ENCODE data around the gene ABHD12.
A peak's percentile ranks its signal among the peaks of the same experiment; 100 is the strongest.

The ABHD12 gene

GRCh38 chr20:25283221-25283951, 107.2 kb downstream of the ABHD12 start:
- TF ChIP-seq CTCF (IDR thresholded peaks at IDR 0.05; ENCODE audit: low read length) = no peak
- no peak for TF ChIP-seq EZH2 (IDR thresholded peaks at IDR 0.05; ENCODE audit: borderline replicate concordance, low read length)
- Histone ChIP-seq H3K9ac (ENCODE audit: low read length) (no peak overlapping the region), H2AFZ (ENCODE audit: low read length) (no peak overlapping the region), H3K36me3 (ENCODE audit: insufficient read depth, low read length) (peaks cover 63% of the 10 kb centered on the region), H3K9me2 (ENCODE audit: low read depth, low read length) (no peaks in the 10 kb centered on the region), H4K20me1 (ENCODE audit: insufficient read depth, low read length) (no peaks in the 10 kb centered on the region), H3K4me3 (ENCODE audit: low read depth, low read length, poor library complexity, severe bottlenecking) (no peak overlapping the region), H3K27ac (ENCODE audit: low read depth, low read length, poor library complexity, severe bottlenecking) (no peak overlapping the region), H3K4me1 (ENCODE audit: insufficient read depth, low read length, severe bottlenecking) (peaks cover 35% of the 10 kb centered on the region), H3K9me3 (ENCODE audit: low read length) (no peaks in the 10 kb centered on the region), H3F3A (ENCODE audit: insufficient read depth, low read length) (no peaks in the 10 kb centered on the region), H3K79me2 (ENCODE audit: insufficient read depth, low read length) (no peaks in the 10 kb centered on the region), H3K4me2 (ENCODE audit: low read length) (no peak overlapping the region), H3K27me3 (ENCODE audit: insufficient read depth, low read length) (no peaks in the 10 kb centered on the region)

- no peak overlapping the region for H3K4me3 ChIP-seq (ENCODE audit: low read depth, low read length, poor library complexity, severe bottlenecking)
- H4K20me1 ChIP-seq (ENCODE audit: insufficient read depth, low read length) = no peaks in the 10 kb centered on the region
- peak overlapping the region; percentile 83 for H3K27ac ChIP-seq (ENCODE audit: low read depth, low read length, poor library complexity, severe bottlenecking)
- H3K9me3 ChIP-seq (ENCODE audit: low read length) = no peaks in the 10 kb centered on the region
- peaks cover 35% of the 10 kb centered on the region for H3K4me1 ChIP-seq (ENCODE audit: insufficient read depth, low read length, severe bottlenecking)
- H3K36me3 ChIP-seq (ENCODE audit: insufficient read depth, low read length) = peaks cover 61% of the 10 kb centered on the region
- no peak overlapping the region for H3K4me2 ChIP-seq (ENCODE audit: low read length)
- H3K27me3 ChIP-seq (ENCODE audit: insufficient read depth, low read length) = no peaks in the 10 kb centered on the region
- no peaks in the 10 kb centered on the region for H3F3A ChIP-seq (ENCODE audit: insufficient read depth, low read length)
- H3K79me2 ChIP-seq (ENCODE audit: insufficient read depth, low read length) = no peaks in the 10 kb centered on the region
- H2AFZ ChIP-seq (ENCODE audit: low read length) = no peak overlapping the region
- no peaks in the 10 kb centered on the region for H3K9me2 ChIP-seq (ENCODE audit: low read depth, low read length)
- TF ChIP-seq EZH2 (IDR thresholded peaks at IDR 0.05; ENCODE audit: borderline replicate concordance, low read length) (no peak), CTCF (IDR thresholded peaks at IDR 0.05; ENCODE audit: low read length) (no peak)
- no peak overlapping the region; the same call in 1 of the 2 replicates for H3K9ac ChIP-seq (ENCODE audit: low read length)
Measured at GRCh38 chr20:25282796-25283195, 107.8 kb downstream of the ABHD12 start.

- no peak overlapping the region; the same call in 1 of the 2 replicates for H3K9ac ChIP-seq (ENCODE audit: low read length)
Measured at GRCh38 chr20:25282034-25282781, 108.4 kb downstream of the ABHD12 start.

More at GRCh38 chr20:25282034-25282781, 108.4 kb downstream of the ABHD12 start:
- no peaks in the 10 kb centered on the region for H3F3A ChIP-seq (ENCODE audit: insufficient read depth, low read length)
- no peak overlapping the region for H2AFZ ChIP-seq (ENCODE audit: low read length)
- no peaks in the 10 kb centered on the region for H3K9me3 ChIP-seq (ENCODE audit: low read length)
- H3K27me3 ChIP-seq (ENCODE audit: insufficient read depth, low read length) = no peaks in the 10 kb centered on the region
- H3K36me3 ChIP-seq (ENCODE audit: insufficient read depth, low read length) = peaks cover 62% of the 10 kb centered on the region
- no peak overlapping the region for H3K4me3 ChIP-seq (ENCODE audit: low read depth, low read length, poor library complexity, severe bottlenecking)
- peak overlapping the region; percentile 83 for H3K27ac ChIP-seq (ENCODE audit: low read depth, low read length, poor library complexity, severe bottlenecking)
- no peaks in the 10 kb centered on the region for H4K20me1 ChIP-seq (ENCODE audit: insufficient read depth, low read length)
- no peaks in the 10 kb centered on the region for H3K79me2 ChIP-seq (ENCODE audit: insufficient read depth, low read length)
- H3K4me2 ChIP-seq (ENCODE audit: low read length) = peak overlapping the region; percentile 40
- H3K4me1 ChIP-seq (ENCODE audit: insufficient read depth, low read length, severe bottlenecking) = peaks cover 35% of the 10 kb centered on the region
- H3K9me2 ChIP-seq (ENCODE audit: low read depth, low read length) = no peaks in the 10 kb centered on the region
- TF ChIP-seq CTCF (IDR thresholded peaks at IDR 0.05; ENCODE audit: low read length) (no peak), EZH2 (IDR thresholded peaks at IDR 0.05; ENCODE audit: borderline replicate concordance, low read length) (no peak)

Data from OCI-LY1 (cell line).